NK-92 (cell line): ENCODE data around the gene PPP1R15B.

Experiments used
- DNase-seq: peaks from one replicate; lab custom pipeline; 2025; ENCODE audit not compliant: unreplicated experiment; lab: John Stamatoyannopoulos, UW

PPP1R15B gene

DNA sequence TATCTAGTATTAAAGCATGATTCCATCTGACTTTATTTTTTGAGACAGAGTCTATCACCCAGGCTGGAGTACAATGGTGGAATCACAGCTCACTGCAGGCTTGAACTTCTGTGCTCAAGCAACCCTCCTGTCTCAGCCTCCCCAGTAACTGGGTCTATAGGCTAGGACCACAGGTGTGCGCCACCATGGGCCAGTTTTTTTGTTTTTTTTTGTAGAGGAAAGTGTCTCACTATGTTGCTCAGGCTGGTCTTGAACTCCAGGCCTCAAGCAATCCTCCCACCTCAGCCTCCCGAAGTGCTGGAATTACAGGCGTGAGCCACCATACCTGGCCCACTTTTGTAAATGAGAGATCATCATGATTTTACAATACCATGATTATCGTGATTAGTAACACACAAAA is 9.2 kb downstream of the PPP1R15B start:
- DNase-seq = no peak

DNA sequence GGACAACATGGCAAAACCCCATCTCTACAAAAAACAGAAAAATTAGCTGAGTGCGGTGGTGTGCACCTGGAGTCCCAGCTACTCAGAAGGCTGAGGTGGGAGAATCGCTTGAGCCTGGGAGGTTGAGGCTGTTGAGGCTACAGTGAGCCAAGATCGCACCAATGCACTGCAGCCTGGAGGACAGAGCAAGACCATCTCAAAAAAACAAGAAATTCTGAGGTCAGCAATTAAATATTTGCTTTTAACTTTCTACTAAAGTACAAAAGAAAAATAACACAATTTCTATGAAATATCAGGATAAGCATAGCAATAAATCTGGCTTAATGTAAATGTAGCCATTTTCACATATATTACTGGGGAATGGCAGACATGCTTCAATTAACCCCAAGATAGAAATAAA is 9.9 kb downstream of the PPP1R15B start:
- no peak for DNase-seq

DNA sequence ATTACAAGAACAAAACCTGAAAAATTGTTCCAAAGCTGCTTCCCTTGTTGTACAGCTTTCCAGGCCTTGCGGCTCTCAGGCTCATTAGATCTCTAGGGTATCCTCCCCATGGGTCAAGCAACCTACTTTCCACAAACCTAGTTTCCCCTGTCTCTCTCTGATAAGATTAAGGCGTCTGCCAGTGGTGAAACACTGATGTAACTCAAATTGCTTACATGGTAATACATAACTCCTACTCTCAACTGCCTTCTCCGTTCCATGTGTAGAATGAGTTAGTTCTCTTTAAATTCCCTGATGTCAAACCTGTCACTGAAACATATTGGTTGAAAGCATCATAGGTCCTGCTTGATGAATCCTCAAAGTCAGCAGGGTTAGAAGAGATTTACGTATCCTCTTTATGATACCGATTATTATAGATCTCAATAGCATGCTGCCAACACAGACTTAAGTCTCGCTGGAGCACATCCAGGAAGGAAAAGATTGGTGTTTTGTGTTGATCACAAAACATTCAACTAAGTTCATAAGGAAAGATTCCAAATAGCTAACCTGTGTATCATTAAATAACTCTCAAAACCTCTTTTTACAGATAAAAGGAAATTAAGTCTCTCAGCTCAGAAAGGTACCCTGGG is 10.6 kb downstream of the PPP1R15B start:
- no peak for DNase-seq

DNA sequence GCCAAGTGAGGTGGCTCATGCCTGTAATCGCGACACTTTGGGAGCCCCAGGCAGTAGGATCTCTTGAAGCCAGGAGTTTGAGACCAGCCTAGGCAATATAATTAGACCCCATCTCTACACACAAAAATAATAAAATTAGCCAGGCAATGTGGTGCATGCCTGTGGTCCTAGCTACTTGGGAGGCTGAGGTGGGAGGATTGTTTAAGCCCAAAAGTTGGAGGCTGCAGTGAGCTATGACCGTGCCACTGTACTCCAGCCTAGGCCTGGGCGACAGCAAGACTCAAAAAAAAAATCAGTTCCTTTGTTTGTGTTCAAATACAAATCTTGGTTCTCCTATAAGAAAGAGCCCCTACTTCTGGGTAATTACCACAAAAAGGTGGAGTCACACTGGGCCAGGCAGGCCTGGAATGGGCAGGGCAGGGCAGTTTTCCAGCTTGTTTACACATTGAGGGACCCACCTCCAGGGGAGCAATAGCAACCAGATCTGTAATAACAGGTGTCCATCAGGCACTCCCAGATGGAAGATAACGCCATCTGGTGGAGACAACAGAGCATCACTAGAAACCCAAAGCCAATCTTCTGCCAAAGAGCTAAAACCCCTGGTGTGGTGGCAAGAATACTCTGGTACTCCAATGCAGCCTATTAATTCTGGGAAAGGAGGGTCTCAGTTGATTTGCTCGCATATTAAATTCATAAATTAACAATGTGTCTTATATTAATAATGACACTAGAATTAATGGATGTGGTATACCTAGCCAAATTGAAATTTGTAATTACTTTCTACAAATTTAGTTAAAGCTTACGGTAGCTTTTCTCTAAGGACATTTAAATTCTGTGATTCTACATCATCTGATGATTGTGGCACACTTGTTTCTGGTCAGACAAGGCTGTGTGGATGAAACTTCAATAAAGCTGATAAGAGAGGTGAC is 13.2 kb downstream of the PPP1R15B start:
- DNase-seq = no peak

DNA sequence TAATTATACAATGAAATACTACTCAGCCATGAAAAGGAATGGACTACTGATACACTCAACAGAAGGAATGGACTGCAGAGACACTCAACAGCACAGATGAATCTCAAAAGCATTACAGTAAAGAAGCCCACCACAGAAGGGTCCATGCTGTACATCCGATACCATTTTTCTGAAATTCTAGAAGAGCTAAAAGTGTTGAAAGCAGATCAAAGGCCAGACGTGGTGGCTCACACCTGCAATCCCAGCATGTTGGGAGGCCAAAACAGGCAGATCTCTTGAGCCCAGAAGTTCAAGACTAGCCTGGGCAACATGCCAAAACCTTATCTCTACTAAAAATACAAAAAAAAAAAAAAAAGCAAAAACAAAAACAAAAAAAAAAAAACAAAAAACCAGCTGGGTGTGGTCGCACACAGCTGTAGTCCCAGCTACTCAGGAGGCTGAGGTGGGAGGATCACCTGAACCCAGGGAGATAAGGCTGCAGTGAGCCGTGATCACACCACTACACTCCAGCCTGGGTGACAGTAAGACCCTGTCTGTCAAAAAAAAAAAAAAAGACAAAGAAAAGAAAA is 15.5 kb downstream of the PPP1R15B start:
- no peak for DNase-seq

DNA sequence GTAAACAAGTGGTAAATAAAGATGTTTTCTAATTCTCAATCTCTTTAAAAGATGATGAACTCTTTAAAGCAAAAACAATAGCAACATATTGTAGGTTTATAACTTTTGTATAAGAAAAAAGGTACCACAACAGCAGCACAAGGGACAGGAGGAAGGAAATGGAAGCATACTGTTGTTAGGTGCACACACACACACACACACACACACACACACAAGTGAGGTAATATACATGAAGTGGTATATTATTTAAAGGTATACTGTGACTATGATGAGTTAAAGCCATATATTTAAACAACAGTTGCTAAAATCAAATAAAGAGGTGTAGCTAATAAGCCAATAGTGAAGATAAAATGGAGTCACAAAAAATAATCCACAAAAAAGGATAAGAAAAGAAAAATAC is 20.0 kb downstream of the PPP1R15B start:
- no peak for DNase-seq

DNA sequence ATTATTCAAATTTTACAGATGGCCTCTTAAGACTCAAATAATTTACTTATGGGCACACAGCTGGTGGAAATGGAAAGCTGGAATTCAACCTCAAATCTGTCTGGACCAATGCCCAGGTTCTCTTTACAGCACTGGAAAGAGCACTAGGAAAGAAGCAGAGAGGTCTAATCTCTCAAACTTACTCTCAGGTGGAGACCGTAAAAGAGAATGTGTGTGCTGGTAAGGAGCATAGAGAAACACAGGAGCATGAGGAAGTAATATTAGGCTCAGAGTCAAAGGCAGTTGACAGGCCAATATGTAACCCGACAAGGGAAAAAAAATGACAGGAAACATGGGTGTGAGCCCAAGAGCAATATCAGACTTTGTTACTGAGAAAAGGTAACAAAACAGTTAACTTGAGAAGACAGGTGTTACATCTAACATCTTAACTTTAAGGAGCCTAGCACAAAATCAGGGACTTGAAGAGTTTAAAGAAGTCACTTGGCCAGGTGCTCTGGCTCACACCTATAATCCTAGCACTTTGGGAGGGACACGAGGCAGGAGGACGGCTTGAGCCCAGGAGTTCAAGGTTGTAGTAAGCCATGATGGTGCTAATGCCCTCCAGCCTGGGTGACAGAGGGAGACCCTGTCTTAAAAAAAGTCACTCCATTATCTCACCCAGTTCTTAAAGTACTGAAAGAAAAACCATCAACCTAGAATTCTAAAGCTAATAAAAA is 20.7 kb downstream of the PPP1R15B start:
- no peak for DNase-seq

DNA sequence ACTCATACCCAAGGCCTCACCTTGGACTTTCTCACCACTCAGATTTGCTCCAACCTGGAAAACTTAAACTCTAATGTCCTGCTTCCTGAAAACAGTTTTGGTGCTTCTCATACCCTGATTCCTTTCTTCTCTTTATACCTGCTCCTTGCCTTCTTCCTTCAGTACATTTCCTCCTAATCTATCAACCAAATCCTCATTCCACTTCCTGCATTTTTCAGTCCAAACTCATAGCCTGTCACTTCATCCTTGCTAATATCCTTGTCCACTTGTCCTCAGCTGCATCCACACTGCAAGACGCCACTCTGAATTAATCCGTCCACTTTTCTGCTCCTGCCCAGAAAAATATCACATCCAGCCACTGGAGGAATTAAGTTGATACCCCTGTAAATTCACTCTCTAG is 25.9 kb downstream of the PPP1R15B start:
- no peak for DNase-seq

DNA sequence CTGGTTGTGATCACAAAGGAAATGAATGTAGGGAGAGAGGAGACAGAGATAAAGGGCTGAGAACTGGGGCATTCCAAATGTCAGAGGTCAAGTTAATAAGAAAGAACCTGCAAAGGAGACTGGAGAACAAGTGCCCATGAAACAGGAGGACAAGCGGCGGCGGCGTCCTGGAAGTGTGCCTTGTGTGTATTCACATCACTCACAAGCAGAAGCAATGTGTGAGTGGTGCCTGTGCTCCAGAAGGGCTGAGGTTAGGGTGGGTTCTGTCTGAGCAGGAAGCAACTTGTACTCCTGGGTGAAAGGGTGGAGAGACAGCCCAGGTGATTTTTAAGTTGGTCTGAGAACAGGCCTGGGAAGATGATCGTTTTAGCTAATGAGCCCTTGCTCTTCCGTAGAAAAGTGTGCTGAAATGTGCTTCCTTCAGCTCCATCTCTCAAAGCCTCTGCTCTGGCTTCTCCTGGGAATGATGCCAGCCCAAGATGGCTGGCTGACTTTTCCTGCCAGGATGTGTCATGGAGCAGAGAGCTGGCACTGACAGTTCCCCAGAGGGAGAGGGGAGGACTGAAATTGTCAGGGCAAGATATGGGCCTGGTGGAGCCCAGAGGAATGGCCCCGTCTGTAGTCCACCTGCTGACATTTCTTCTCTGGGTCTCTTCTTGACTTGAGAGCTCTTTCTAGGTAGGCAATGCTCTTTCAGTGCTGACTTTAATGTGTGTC is 26.8 kb downstream of the PPP1R15B start:
- no peak for DNase-seq

DNA sequence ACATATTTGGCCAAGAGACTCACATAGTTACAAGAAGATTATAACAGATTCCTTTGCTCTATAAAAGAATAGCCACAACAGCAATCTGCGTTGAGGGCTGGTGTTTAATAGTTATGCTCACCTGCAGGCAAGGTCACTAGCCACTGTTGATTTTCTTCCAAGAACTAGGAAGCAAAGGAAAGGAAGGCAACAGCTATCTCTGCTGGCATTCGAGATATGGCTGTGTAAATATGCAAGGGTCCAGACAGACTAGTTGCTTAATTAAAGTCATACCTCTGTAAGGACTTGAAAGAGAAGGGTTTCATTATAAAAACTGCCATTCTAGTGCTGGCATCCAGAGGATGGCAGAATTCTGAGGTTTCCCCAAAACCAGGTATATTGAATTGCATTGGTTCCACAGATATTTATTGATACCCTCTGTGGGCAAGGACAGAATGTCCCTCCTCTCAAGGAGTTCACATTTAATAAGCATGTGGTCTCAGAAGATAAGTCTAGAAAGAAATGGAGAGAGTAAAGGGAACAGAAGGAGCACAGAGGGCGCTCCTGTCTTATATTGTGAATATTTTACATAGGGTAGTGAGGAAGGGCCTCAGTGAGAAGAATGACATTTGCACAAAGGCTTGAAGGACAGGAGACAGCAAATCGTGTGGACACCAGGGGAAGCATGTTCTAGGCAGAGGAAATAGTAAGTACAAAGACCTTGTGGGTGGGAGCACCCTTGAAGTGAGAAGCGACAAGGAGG is 28.3 kb downstream of the PPP1R15B start:
- no peak for DNase-seq

DNA sequence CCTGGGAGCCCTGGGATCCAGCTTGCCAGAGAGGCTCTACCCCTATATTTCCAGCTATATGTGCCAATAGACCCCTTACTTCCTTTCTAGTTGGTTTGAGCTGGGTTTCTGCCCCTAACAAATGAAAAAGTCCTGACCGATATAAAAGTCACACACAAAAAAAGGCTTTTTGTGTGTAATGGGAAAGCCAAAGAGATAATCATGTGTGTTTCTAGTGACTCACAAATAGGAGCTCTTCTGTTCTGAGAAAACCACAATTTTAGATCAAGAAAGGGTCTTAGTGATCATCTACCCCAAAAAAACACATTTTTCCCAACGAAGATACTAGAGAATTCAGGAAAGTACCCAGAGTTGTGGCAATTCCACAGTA is 28.9 kb downstream of the PPP1R15B start:
- DNase-seq = no peak

DNA sequence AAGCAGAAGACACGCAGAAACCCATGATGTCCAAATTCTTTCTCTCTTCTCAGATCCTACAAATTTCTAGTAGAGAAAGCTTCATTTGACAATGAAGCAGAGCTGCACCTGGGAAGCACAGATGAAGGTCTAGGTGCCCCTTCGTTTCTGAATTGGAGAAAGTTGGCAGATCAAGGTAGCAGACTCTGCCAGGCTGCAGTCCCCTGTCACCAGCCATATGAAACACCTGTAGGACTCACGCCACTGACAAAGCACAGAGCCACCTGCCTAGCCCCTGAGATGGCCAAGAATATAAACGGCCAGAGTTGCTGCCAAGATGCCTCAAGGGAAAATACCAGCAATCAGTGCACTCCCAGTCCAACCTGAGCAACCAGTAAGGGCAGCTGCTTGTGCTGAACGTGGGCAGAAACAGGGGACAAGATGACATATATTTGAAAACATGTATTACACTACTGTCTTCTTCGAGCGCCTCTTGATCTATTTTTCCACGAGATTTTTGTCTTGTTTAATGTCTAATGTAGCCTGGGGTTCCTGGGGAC is 31.3 kb downstream of the PPP1R15B start:
- DNase-seq = no peak

DNA sequence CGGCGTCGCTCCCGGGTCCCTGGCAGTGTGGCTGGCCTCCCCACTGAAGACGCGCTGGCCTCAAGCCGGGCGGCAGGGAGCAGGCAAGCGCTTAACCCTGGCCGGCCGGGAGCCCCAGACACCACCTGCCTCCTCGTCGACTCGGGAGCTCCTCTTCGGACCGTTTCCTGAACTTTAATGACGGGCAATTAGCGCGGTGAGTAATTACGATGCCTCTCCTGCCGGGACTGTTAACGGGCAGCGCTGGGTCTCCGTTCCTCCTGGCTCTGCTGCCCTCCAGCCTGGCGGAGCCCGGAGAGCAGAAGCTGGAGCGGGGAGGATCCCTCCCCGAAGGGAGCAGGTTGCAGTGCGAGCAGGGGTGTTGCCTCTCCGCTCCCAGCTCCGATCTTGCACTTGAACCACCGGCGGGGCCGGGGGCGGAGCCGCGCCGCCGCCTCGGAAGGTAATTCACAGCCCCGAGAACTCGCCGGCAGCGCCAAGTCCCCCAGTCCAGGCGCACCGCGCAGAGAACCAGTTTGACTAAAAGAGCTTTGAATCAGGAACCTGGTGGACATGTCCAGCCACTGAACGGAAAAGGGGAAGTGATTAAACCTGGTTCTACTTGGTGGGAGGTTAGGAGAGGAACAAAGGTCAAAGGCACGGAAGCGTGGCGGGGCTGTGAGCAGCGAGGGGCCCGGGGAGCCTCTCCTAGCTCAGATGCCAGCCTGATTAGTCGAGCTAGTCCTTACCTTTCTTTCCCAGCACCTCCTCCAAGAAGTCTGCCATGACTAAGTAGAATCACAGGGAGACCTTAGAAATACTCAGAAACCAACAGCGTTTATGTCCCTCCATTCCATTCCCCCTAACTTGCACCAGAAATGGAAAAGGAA is 33.6 kb downstream of the PPP1R15B start:
- DNase-seq = no peak

DNA sequence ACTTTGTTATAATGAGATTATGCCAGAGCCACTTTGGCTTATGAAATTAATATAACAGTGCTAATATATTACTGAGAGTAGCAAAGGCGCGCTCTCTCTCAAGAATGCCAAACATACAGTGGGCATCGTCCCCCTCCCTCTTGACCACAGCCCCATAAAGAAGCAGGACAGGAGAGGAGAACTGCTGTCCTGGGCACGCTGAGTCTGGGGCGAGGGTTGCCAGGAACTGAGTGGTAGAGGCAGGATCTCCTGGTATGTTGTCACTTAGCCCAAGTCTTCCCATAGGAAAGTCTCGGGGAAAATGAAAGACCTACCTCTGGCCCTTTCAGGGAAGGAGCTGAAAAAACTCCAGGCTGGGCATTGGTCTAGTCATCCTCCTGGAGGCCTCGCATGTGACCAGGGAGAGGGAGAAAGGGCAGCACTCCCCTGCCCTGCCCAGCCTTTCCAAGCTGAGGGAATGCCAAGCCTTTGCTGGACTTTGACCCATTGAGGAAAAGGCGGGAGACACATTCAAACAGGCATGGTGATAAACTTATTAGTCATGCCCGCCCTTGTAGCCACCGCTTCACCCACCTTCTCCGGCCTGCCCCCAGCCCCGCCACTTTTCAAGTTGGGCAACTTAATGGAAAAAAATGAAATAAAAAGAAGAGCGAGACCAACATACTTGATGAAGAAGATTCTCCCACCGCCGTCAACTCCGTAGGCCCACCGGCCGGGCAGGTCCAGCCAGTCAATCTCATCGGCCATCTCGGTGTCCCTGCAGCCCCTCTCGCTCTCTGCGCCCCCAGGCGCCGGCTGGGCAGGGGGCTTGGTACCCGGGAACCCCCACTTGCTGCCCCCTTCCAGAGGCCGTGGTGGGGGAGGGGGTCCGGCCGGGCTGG is 34.5 kb downstream of the PPP1R15B start:
- no peak for DNase-seq

DNA sequence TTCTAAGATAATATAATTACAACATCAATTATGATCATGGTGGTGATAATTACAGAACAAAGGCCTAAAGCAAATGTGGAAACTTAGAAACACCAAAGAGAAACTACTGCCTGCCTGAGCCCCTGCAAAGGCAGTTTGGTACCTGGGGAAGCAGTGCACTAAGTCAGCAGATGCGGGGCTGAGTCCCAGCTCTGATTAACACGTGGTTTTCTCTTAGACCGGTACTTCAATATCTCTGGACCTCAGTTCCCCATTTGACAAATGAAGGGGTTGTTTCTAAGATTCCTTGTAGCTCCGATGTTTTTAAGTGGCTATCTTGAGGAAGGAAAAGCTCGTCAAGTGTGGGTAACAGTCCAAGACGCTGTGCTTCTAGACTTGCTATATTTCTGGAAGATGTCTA is 35.2 kb downstream of the PPP1R15B start:
- no peak for DNase-seq

DNA sequence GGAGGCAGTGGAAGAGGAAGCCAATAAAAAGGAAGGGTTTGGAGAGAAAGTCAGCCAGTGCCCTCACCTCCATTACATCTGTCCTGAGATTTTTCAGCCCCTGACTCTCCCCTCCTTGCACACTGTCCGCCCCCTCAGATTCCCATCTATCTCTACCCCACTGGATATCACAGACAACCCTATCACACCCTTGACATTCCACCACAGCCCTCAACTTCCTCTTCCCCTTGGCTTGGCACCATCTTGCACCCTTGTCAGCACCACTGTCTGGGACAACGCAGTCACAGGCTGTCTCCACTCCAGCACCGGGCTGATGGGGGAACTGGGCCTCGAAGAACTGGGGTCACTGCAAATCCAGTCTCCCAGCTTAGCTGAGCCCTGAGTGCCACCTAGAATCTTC is 37.7 kb downstream of the PPP1R15B start:
- no peak for DNase-seq

DNA sequence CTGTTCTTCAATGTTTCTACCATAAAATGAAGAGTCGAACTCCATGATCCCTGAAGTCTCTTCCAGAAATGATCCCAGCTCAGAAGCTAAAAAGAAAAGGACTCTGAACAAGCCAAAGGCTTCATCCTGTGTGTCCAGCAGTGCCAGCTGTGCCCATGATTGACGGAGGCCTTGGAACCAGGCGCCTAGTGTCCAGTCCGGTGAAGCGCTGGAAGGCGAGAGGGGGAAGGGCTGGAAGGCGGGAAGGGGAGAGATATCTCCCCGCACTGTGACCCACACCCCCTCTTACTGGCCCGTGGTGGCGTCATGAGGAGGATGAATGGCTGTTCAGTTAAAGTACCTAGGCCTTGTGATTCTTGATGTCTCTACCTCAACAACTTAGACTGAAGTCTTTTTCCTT is 41.4 kb downstream of the PPP1R15B start:
- DNase-seq = no peak
